Cardiac ventricle fibroblast (primary cell): Measurements from ENCODE around the gene ASMTL. TPM values are rescaled to one million over a fixed set of nuclear protein-coding genes. Genes with fewer than 3 reads are reported as not detected.

Experiments
- total RNA-seq: library from RNA; depleted of rRNA; stranded (reverse); fragments of >200 nt; gene quantifications from 2 replicates; pipeline ENCODE4 v1.2.3, GENCODE V29; 2015

Gene ASMTL, protein sequence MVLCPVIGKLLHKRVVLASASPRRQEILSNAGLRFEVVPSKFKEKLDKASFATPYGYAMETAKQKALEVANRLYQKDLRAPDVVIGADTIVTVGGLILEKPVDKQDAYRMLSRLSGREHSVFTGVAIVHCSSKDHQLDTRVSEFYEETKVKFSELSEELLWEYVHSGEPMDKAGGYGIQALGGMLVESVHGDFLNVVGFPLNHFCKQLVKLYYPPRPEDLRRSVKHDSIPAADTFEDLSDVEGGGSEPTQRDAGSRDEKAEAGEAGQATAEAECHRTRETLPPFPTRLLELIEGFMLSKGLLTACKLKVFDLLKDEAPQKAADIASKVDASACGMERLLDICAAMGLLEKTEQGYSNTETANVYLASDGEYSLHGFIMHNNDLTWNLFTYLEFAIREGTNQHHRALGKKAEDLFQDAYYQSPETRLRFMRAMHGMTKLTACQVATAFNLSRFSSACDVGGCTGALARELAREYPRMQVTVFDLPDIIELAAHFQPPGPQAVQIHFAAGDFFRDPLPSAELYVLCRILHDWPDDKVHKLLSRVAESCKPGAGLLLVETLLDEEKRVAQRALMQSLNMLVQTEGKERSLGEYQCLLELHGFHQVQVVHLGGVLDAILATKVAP
- total RNA-seq, result 42.0 and 49.2 TPM in 2 replicates

DNA sequence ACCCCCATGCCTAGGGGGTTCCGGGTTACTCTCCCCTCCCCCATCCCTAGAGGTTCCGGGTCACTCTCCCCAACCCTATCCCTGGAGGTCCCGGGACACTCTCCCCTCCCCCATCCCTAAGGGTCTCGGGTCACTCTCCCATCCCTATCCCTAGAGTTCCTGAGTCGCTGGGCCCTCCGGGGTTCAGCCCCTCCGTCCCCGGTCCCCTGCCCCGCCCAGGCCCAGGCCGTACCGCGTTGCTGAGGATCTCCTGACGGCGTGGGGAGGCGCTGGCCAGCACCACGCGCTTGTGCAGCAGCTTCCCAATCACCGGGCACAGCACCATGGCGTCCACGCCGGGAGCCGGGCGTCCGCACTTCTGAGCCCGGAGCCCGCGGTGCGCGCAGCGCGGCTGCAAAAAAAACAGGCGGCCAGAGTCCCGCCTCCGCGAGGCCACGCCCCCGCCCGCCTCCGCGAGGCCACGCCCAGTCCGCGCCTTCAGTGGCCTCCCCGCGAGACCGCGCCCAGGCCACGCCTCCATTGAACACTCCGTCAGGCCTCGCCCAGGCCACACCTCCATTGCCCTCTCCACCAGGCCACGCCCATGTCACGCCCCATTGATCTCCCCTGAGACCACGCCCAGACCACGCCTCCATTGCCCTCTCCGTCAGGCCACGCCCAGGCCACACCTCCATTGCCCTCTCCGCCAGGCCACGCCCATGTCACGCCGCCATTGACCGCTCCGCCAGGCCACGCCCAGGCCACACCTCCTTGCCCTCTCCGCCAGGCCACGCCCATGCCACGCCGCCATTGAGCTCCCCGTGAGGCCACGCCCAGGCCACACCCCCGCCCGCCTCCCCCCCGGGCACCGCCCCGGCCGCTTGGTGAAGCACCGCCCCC is at the start of gene ASMTL:
Gene ASMTL (minus strand): TSS at position 394 of the 879 bp plus-strand sequence. CDS start 69 bp downstream, at position 325.

DNA sequence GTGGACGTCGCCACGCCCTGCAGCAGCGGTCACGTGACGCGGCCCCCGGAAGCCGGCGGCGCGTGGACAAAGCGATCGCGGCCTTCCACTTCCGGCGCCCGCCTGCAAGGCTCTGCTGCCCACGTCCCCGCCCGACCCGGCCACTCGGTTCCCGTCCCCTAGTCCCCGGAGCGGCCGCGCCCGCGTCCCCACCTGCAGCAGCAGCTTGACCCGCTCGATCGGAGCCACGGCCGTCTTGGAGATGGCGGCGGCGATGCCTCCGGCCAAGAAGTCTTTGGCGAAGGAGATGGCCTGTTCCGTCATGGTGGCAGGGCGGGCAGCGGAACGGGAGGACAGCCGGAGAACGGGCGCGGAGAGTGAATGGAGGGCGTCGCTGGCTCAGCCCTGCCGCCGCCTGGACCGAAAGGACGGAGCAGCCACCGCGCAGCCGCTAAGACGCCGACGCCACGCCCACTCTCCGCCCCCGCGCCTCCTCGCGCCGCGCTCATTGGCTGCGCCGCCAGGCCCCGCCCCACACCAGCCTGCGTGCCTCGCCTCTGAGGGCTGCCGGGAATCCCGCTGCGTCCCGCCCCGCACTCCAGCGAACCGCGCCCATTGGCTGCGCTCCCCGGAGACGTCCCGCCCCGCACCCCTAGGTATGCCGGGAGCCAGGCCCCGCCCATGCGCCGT is 60.9 kb downstream of the ASMTL start, which contains the start of gene SLC25A6:
Gene SLC25A6 (minus strand): TSS at position 407 of the 669 bp plus-strand sequence. CDS start 104 bp downstream, at position 303.

Other genes starting within 250 kb of the ASMTL start
- gene CRLF2, start 240.3 kb downstream of the ASMTL start, total RNA-seq, result not detected in 2 replicates
- gene CSF2RA, start 184.1 kb downstream of the ASMTL start, total RNA-seq, result not detected in 2 replicates
- gene IL3RA, start 116.1 kb downstream of the ASMTL start, total RNA-seq, result 2.8 TPM in 1 of 2 replicates, not detected in the other
- gene SLC25A6, start 60.8 kb downstream of the ASMTL start, total RNA-seq, result 365 and 399 TPM in 2 replicates
- gene P2RY8, start 84.3 kb upstream of the ASMTL start, total RNA-seq, result not detected in 2 replicates
- 26.1 and 27.7 TPM in 2 replicates for gene AKAP17A, start 138.7 kb upstream of the ASMTL start, total RNA-seq
- not detected in 2 replicates for gene ASMT, start 162.2 kb upstream of the ASMTL start, total RNA-seq